GM12892 (cell line): Measurements from ENCODE around the gene ANKRD52.
"Not testable (repeated sequence)": the region's sequence is repeated elsewhere in the genome, so short reads cannot be mapped to it uniquely, and the experiment has no call there.

Source experiments
- DNase-seq: peaks from one replicate; pipeline ENCODE4 v3.0.0; 2011; ENCODE audit not compliant: insufficient read length
- FAIRE-seq: peaks from 2 replicates; lab custom pipeline; 2011; peaks lifted over from hg19 to GRCh38; lab: Jason Lieb, UNC
- POLR2A ChIP-seq: IDR thresholded peaks from 2 replicates; pipeline ENCODE4 v1.6.1; 2011; ENCODE audit warnings: low read depth, low read length, control low read depth
- POLR2AphosphoS5 ChIP-seq: IDR thresholded peaks from 2 replicates; pipeline ENCODE4 v1.6.1; 2011; ENCODE audit warnings: low read depth, low read length, control low read depth
- TAF1 ChIP-seq: IDR thresholded peaks from 2 replicates; pipeline ENCODE4 v1.6.1; 2011; ENCODE audit warnings: low read depth, mild to moderate bottlenecking, control low read depth, low read length, borderline replicate concordance

The ANKRD52 gene

DNA sequence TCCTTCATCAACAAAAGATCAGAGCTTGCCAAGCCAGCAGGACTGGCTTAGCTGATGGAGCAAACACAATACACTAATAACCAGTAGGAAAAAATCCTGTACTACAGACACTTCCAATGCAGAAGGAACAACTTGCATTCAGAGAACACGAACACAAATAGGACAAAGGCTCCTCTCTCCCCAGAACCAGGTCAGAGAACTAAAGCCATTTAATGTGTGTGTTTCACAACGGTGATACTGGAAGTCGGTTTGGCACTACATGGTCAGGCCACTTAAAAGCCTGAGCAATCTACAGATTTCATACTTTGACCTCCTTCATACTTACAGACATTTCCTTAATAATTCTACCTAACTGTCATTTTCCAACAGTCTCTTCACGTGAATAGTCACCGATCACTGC lies 35.6 kb upstream of the ANKRD52 start:
- DNase-seq = no peak
- FAIRE-seq = no peak
- TF ChIP-seq POLR2A = no peak
- no peak for TF ChIP-seq TAF1
- no peak for TF ChIP-seq POLR2AphosphoS5

DNA sequence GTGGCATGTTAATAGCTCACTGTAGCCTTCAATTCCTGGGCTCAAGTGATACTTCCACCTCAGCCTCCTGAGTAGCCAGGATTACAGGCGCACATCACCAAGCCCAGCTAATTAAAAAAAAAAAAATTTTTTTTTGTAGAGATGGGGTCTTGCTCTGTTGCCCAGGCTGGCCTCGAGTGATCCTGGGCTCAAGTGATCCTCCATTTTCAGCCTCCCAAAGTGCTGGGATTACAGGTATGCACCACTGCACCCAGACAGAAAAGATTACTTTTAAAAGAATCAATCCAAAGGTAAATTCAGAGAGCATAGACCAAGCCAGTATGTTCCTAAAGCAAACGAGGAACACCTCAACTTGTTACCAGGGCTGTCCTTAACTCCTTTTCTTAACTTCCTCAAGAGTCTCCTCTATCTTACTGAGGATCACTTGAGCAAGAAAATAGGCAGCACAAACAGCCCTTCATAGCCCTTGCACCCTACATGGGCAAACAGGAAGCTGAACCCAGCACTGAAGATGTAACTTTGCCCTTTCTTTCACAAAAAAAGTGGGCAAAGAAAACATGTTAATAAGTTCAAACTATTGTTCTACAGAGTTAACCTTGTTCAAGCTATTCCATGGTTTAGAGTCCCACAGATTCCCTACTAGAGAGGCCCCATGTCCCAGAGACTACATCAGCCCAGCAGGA lies 30.7 kb upstream of the ANKRD52 start:
- FAIRE-seq = no peak
- DNase-seq = no peak
- TF ChIP-seq POLR2AphosphoS5 (no peak), POLR2A (no peak), TAF1 (no peak)

DNA sequence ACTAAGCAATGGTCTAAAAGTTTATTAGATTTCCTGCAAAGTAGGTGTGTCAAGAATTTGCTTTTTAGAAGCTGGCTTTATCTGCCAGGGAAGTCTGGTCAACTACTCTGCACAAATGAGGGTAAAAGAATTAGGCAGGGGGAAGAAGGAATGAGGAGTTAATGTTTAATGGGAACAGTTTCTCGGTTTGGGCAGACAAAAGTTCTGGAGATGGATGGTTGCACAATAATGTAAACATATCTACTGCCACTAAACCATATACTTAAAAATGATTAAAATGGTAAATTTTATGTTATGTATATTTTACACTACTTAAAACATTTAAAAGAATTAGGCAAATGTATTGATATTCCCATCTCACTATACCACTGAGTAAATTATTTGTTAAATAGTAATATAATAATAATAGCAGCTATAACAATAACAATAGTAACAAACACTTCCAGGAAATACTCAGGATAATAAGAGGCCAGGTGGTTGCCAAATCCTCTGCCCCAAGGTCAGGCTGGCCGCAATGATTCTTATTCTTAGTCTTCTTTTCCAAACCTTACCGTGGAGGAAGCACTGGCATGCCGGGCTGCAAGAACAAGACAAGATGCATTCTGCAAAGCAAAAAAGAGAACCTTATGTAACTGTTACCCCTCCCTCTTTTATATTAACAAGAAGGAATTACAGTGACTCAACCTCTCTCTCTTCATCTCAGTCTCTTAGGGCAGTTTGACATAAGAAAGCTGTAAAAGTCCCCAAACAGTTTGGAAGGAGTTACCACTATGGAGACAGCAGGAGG lies 28.1 kb upstream of the ANKRD52 start:
- DNase-seq (no peak), FAIRE-seq (no peak)
- TF ChIP-seq TAF1 = no peak
- no peak for TF ChIP-seq POLR2AphosphoS5

DNA sequence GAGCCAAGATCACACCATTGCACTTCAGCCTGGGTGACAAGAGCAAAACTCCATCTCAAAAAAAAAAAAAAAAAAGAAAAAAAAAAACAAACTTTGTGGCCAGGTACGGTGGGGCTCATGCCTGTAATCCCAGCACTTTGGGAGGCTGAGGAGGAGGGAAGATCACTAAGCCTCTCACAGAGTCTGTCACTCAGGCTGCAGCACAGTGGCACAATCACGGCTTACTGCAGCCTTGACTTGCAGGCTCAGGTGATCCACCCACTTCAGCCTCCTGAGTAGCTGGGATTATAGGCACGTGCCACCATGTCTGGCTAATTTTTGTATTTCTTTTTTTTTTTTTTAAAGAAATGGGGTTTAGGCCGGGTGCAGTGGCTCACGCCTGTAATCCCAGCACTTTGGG lies 26.1 kb upstream of the ANKRD52 start:
- not testable (repeated sequence) for FAIRE-seq, DNase-seq

DNA sequence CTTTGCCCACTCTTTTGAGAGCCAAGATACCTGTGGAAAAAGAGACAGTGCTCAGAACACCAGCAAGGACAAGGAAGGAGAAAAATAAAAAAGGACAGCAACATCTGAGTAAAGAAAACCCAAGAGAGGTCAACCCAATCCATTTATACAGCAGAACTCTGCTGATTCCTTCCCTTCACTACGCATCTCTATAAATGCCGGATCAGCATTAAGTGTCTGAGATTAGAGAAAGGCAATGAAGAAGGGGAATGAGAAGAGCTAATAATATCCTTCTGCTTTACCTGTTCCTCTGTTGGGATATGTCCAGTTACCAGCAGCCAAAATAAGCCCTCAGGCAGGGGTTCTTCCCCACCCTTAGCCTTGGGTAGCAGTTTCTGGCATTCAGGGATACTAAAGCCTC lies 24.4 kb upstream of the ANKRD52 start:
- FAIRE-seq (no peak), DNase-seq (no peak)
- no peak for TF ChIP-seq POLR2A
- TF ChIP-seq POLR2AphosphoS5 = no peak
- no peak for TF ChIP-seq TAF1

DNA sequence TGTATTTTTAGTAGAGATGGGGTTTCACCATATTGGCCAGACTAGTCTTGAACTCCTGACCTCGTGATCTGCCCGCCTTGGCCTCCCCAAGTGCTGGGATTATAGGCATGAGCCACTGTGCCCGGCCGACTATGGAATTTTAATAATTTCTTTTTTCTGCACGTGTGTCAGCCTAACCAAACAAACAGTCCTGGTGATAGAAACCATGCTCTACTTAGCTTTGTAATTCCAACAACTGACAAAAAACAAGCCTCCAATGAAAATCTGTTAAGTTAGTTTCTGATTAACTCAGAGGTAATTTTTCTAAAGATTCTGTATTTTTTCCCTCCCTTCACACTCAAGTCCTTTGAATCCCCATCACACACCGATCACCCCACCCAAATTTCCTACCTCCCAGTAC lies 23.8 kb upstream of the ANKRD52 start:
- no peak for TF ChIP-seq POLR2A
- DNase-seq (no peak), FAIRE-seq (no peak)

DNA sequence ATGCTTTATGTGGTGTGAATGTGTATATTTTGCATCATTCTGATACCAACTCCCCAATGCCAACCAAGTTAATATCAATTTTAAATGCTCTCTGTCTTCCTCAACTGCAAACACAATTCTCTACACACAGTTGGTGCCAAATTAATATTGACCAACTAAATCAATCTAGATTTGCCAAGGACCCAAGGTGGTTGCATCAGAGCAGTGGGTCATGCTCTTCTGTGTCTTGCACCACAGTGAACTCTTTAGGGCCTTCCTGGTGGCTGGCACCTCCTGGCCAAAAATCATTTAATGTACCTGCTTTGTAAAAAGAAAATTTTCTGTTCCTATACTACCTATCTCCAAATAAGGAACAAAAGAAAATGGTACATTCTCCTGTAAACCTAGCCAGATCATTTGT lies 22.7 kb upstream of the ANKRD52 start:
- no peak for TF ChIP-seq POLR2AphosphoS5
- TF ChIP-seq TAF1 = no peak
- TF ChIP-seq POLR2A = no peak
- FAIRE-seq (no peak), DNase-seq (no peak)

DNA sequence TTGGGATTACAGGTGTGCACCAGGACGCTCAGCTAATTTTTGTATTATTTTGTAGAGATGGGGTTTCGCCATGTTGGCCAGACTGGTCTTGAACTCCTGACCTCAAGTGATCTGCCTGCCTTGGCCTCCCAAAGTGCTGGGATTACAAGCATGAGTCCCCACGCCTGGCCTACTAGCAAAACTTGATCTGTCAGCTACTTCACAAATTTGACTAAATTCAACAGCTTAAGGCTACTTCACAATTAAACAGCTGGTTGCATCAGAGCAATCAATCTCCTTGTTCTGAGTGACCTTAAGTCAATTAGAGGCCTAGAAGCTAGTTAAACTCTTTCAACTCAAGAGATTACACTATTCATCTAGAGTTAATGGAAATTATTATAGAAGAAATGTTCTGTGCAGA lies 20.7 kb upstream of the ANKRD52 start:
- no peak for DNase-seq
- TF ChIP-seq POLR2A (no peak), POLR2AphosphoS5 (no peak), TAF1 (no peak)
- FAIRE-seq = no peak

DNA sequence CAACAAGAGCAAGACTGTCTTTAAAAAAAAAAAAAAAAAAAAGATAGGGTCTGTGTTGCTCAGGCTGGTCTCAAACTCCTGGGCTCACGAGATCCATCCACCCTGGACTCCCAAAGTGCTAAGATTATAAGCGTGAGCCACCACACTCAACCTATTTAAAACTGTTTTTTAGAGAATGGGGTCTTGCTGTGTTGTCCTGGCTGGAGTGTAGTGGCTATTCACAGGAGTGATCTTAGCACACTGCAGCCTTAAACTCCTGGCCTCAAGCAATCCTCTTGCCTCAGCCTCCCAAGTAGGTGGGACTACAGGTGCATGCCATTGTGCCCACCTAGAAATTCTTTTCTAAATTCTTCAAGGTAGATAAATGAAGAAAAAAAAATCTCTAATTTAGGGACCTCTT lies 16.1 kb upstream of the ANKRD52 start:
- TF ChIP-seq POLR2A = no peak
- TF ChIP-seq POLR2AphosphoS5 = no peak
- TF ChIP-seq TAF1 = no peak
- FAIRE-seq (no peak), DNase-seq (no peak)

DNA sequence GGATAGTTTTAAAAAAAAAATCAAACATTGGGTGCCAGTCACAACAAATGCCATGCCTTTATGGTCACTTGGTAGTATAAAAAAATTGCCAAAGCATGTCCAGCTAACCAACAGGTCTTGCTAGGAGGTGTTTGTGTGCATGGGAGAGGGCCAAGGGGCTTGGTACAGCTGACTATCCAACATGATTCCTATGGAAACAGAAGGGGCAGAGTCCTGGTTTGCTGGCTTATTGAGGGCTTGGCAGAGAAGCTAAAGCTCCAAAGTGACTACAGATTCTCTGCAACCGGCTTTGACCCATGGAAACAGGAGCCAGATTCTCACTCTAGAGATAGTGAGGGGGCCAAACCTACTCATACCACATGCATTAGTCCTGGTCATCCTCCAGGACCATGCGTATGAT lies 14.3 kb upstream of the ANKRD52 start:
- not testable (repeated sequence) for DNase-seq, FAIRE-seq

DNA sequence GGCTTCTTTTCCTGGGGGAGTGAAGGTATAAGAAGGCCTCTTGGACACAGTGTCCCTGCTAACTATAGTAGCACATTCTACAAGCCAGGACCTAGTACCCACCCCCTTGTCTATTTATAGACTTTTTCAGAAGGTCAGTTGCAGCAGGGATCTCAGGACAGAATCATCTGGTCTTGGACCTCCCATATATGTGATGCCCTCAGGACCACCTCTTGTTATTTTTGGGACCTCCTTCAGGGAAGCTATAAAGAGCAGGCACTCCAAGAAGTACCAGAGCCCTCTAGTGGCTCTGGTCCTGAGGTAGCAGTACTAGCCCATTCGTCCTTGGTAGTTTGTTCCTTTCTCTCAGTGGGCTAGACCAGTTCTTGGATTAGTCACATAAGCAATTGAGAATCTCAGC lies 12.8 kb upstream of the ANKRD52 start:
- TF ChIP-seq POLR2AphosphoS5 (no peak), TAF1 (no peak), POLR2A (peak; percentile 20; the same call in 1 of the 2 replicates)
- FAIRE-seq = no peak
- DNase-seq = no peak

DNA sequence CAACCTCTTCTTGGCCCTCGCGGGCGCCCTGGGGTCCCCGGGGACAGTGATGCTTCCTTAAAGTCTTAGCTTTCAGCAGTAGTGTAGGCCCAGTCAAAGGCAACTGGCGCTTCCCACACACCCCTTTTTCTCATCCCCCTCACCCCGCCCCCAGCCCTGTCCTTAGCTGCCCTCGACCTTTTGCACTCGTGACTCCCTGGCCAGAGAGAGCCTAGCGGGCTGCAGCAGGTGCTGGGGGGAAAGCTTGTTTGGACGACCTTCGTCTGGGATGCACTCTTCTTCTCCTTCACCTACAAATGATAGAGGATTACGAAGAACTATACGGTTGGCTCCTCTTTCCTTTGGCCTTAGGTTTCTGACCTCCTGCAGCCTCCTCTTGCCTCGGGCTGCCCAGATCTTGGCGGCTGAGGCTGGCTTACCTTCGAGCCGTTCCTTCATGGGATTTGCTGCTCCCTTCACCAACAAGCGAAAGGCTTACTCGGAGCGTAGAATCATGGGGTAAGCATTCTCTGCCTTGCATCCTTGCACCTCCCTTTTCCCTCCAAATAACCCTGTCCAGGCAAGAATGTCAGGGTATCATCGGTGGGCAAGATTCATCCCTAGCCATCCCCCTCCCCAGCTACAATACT lies 9.4 kb upstream of the ANKRD52 start:
- FAIRE-seq = no peak
- no peak for DNase-seq

More for the DNA sequence above, 9.4 kb upstream of the ANKRD52 start:
- TF ChIP-seq TAF1 (no peak), POLR2AphosphoS5 (no peak), POLR2A (no peak)
